Activated CD4-positive, alpha-beta T cell treated with anti-CD3 and anti-CD28 coated beads, Interleukin-2, amount 50 U/mL, for 24 hours (primary cell): ENCODE data around the gene CDT1.

Experiments
- DNase-seq, 2 donors: peaks; one replicate each; pipeline ENCODE4 v3.0.0-alpha.2; 2020; ENCODE audit warnings: low read depth in 1 of 2, low spot score in 1 of 2

Gene CDT1

DNA sequence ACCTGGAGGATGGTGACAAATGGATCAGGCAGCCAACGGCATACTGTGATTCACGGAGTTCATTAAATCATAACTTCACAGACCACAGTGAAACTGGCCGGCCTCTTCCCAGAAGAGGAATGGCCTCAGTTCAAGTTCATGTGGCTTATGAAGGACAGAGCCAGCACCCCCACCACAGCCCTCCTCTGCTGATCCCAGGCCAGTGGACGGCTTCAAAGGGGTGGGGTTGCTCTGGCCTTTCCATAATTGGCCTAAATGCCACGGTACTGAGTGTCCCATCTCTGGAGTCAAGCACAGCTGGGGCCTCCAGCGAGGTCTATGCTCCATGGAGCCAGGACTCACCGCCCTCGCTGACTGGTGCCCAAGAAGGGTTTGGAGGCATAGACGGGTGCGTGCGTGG, 31.8 kb downstream of the CDT1 start:
- no peak for DNase-seq

DNA sequence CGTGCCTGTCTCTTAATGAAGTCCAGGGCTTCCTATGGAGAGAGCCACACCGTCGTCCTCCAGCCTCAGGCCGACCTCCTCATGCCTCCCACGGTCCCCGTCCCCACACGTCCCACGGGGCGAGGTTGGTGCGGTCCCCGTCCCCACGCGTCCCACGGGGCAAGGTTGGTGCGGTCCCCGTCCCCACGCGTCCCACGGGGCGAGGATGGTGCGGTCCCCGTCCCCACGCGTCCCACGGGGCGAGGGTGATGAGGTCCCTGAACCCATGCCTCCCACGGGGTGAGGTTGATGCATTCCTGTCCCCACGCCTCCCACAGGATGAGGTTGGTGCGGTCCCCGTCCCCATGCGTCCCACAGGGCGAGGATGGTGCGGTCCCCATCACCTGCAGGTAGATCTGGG, 32.2 kb downstream of the CDT1 start:
- DNase-seq: no peak

DNA sequence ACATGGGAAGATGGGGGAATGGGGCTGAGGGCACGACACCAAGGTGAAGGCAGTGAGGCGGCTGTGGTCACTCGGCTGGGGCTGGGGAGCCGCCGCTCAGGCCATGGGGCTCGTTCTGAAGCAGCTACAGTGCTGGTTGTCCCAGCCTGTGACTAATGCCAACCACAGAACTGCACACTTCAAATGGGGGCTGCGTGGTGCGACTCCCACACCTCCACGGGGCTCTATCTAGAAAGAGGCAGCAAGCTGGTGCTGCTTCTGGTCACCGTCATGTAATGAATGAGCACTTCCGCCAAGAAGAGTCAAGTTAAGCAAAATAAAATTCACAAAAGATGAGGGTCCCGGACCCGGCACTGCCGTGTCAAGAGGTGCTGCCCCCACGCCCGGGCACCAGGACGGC, 33.2 kb downstream of the CDT1 start:
- DNase-seq: no peak

DNA sequence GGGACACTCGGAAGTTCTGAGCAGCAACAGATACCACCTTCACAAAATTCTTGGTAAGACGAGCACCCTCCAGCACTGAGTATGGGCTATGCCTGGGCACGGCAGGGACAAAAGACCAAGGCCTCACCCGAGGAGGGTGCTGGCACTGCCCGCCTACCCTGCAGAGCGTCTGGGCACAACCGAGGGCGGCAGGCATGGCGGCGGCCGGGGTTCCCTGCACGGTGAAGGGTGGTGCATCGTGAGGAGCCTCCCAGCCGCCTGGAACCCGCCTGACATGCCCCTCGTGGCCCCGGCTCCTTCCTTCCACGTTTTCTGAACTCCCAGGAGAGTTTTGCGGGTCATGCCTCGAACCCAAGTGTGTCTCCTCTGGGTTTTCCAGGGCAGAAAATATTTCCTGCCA, 34.2 kb downstream of the CDT1 start:
- no peak for DNase-seq

DNA sequence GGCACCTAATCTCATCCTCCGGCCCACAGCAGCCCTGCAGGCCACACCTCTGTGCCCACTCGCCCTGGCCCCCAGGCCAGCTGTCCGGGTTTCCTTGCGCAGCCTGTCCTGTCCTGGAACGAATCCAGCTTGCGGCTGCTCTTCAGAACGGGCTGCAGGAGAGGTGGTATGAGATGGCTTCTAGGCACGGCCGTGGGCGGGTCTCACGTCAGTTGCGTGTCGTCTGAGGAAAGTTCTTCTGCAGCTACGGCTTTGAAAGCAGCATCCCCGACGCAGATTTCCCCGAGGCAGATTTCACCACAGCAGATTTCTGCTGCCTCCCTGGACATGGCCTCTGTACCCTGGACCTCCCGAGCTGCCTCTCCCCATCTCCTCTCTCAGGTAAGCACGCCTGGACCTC, 35.0 kb downstream of the CDT1 start:
- no peak for DNase-seq

DNA sequence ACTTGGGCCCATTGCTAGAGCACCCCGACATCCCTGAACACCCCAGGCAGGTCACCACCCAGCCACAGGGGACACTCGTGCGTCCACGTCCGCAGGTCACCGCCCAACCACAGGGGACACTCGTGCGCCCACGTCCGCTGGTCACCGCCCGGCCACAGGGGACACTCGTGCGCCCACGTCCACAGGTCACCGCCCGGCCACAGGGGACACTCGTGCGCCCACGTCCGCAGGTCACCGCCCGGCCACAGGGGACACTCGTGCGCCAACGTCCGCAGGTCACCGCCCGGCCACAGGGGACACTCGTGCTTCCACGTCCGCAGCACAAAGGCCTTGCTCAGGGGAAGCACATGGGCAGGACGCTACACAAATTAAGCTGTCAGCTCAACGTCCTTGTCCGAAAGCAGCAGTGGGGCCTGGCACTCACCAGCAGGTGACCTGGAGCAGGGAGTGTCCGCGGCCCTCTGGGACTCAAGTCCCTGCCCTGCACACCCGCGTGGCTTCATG, 35.5 kb downstream of the CDT1 start:
- no peak for DNase-seq

DNA sequence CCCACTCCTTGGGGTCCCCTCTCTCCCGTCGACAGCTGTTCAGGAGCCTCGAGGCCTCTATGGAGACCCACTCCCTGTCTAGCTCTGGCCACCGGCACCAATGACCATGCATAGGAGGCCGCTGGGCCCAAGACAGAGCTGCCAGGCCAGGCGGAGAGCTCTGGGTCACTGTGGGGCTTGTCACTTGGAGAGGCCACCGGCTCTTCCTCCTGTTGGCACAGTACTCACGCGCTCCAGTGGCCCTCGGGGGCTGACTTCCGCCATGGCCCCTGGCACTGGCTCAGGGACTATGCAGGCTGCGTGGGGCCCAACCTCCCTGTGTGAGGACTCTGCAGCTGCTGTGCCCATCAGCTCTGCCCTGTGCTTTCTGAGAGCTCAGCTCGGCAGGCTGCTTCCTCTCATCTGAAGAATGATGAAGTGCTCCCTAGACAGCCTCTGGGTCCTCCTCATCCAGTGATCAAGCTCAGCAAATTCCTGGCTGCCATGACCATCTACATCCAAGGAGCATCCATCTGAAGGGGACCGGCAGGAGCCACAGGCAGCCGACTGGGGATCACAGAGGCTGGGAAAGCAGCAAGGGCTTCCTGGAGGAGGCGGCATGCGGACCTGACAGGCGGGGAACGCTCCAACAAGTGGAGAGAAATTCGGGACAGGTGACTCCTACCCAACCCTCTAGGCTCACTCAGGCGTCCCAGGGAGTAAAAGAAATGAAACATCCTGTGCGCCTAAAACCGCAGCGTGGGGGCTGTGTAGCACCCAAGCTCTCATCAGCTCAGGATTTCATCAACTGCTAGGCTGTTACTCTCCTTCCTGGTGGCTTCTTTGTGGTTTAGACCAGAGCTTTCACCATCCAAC, 36.4 kb downstream of the CDT1 start:
- no peak for DNase-seq

GRCh38 chr16:88840600-88841215, 37.1 kb downstream of the CDT1 start:
- DNase-seq: no peak

DNA sequence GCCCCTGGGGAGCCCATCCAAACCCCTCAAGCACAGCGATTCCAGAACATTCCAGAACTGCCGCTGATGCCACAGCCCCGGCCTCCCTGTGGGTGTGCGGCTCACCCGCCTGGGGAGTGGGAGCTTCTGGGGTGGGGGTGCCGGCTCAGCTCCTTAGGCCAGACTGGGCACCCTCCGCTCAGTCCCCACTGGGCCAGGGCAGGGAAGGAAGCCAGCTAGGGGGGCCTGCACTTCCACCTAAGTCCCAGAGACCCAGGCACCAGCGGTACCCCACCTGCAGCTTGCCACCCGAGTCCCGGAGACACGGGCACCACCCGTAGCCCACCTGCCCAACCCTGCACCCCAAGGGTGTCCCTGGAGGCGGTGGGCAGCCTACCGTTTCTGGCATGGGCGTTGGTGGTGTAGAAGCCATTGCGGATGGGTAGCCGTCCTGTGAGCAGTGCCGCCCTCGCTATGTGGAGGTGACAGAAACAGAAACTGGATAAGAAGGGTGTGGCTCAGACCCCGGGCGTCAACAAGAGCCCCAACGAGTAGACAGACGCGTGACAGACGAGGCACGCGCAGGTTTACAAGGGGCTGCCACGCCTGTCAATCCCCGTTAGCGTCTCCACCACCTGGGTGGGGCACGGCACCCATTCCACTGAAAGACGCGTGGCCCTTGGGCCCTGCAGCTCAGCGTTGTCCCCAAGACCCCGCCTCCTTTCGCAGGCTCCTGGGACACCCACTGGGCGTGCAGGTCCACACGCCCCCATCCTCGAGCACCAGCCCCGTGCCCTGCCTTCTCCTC, 38.1 kb downstream of the CDT1 start:
- DNase-seq: no peak

- no peak for DNase-seq
Observed at GRCh38 chr16:88842308-88842756, 38.7 kb downstream of the CDT1 start.

DNA sequence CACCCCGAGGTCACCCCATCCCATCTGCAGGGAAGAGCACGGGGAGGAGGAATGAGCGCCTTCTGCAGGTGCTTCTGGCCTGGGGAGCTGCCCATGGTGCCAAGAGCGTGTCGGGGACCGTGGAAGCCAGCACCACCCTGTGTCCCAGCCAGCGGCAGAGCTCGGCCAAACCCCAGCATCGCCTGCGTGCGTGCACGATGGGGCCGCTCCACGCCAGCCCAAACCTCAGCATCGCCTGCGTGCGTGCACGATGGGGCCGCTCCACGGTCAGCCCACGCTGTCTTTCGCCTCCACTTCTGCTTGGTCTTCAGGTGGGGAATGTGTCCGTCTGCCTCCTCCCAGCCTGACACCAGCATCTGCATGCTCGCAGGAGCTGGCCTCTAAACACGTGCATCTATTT, 39.2 kb downstream of the CDT1 start:
- no peak for DNase-seq

DNA sequence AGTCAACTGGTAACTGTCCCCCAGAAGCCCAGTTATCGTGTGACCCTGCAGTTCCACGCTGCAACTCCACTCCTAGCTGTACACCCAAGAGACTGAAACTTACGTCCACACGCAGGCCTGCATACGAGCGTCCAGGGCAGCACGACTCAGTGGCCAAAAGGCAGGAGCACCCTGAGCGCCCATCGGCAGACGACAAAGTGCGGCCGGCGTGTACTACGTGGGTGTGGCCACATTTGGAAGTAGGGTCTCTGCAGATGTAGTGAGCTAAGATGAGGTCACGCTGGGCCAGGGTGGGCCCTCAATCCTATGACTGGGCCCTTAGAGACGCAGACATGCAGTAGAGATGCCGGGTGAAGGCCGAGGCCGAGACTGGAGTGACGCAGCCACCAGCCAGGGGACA, 39.7 kb downstream of the CDT1 start:
- no peak for DNase-seq

- DNase-seq: no peak
Observed at GRCh38 chr16:88844419-88845036, 40.9 kb downstream of the CDT1 start.

DNA sequence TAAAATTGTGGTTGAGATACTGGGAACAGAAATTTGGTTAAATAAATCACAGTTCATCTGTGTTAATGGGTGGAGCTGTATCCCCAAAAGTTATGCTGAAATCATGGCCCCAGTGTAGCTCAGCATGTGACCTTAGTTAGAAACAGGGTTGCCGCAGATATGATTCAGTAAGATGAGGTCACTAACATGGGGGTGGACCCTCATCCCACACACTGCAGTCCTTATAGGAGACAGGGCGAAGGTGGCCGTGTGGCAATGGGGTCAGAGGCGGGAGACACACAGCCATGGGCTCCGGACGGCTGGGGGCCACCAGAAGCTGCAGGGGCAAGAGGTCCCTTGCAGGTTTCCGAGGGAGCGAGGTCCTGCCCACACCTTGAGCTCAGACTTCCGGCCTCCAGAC, 42.5 kb downstream of the CDT1 start:
- no peak for DNase-seq

GRCh38 chr16:88847654-88848053, 44.1 kb downstream of the CDT1 start:
- DNase-seq: no peak

DNA sequence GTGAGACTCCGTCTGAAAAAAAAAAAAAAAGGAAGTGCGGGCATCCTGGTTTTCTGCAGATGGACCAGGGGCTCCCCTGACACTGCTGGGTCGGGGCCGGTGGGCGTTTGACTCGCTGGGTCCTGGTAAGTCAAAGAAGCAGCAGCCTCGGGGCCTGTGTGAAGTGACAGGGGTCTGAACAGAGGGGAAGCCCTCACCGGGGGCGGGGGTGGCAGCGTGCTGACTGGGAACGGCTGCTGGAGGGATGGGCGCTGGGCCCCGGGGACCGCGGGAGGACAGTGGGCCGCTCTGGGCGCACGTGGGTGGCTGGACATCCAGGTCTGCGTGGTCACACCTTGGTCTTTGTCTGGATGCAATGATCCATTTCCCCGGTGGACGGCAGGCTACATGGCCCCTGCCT, 45.0 kb downstream of the CDT1 start:
- DNase-seq: no peak

DNA sequence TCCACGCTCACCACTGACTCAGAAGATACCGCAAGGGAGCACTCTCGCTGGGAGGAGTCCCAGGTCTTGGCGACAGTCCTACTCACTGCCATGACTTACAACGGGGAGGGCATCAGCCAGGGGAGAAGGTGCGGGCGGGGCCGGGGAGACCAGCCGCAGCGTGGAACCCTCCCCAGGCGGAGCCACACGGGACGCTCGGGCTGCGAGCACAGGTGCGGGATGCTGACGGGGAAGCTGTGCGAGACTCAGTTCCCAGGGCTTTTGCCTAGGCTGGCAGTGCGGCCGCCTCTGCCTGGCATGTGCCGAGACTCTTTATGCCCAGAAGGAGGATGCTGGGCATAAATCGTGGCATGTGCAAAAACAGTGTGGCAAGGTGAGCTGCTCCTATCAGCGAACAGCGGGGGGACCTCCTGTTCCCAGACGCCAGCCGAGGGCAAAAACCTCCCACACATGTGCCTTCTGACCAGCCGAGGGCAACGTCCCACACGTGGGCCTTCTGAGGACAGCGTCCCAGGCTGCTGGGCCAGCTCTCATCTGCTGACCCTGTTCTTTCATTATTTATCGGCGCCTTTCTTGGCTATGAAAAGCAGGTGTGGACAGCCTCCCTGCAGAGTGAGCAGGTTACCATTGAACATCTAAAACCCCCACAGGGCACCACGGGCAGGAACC, 47.1 kb downstream of the CDT1 start:
- DNase-seq: no peak

DNA sequence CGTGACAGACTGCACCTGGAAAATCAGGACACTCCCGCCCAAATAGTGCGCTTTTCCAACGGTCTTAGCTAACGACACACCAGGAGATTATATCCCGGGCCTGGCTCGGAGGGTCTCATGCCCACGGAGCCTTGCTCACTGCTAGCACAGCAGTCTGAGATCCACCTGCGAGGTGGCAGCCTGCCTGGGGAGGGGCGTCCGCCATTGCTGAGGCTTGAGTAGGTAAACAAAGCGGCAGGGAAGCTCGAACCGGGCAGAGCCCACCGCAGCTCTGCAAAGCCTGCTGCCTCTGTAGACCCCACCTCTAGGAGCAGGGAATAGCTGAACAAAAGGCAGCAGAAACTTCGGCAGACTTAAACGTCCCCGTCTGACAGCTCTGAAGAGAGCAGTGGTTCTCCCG, 48.0 kb downstream of the CDT1 start:
- no peak for DNase-seq

- DNase-seq: no peak
Observed at GRCh38 chr16:88853325-88853941, 49.8 kb downstream of the CDT1 start.

DNA sequence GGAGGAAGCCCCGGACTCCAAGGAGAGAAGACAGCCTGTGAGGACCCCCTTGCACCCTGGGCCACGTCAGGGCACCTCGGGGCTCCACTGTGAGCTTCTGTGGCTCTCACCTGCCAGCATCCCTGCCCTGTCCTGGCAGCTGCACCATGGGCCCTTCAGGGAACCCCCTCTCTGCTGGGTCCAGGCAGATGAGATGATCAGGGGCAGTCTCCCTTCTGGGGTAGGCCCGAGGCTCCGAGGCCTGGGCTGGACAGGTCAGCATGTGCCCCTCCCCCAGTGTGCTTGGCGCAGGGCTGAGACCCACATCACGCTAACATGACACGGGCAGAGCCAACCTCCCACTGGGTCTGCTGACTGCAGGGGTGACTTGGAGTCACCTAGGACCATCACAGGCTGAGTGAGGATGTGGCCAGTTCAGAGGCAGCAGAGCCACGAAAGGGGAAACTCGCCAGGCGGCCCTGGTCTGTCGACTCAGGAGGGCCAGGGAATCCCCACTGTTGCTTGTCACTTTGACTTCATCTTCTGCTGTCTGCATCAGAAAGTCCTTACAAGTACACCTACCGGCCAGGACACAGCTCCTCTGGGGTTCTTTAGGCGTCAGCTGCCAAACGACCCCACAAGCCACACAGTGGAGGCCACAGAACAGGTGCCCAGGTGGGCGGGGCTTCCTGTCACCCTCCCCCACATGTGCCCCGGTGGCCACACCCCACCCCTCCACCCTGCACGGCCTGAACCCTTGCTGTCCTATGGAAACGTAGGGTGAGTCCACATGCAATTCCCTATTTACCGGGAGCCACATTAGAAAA, 50.9 kb downstream of the CDT1 start:
- DNase-seq: no peak
